ENCODE measurements around the gene OAF.
"Not testable (repeated sequence)": the region's sequence is repeated elsewhere in the genome, so short reads cannot be mapped to it uniquely, and the experiment has no call there.

OAF gene

DNA sequence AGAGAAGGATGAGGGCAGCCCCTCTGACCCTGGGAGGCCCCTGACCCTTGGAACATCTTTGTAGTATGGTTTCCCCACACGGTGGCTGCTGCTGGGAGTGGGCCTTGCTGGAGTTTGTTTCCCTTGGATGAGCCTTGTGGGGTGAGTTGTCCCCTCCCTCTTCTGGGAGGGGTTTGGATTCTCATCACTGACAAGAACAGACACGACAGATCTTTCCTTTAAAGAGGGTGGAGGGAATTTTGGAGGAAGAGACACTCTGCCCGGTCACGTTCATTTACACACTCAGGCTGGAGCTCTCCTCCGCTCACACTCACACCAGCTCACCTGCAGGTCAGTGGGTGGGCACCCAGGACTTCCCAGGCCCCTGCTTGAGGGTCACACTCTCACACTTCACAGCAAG, 60.8 kb downstream of the OAF start:
- Histone ChIP-seq H2AFZ (ENCODE audit: low read length) (peak overlapping the region; percentile 69), H3K27ac (replicated peaks; ENCODE audit: low read length) (no peak overlapping the region), H3K79me1 (ENCODE audit: low read depth, low read length) (no peaks in the 10 kb centered on the region), H3K27me3 (ENCODE audit: control insufficient read depth in 3 of 3, insufficient read depth in 3 of 3, low read depth in 1 of 3, low read length in 3 of 3) (peaks cover 0 to 28% (median 0%) of the 10 kb centered on the region in 3 experiments), H4K8ac (ENCODE audit: low read depth, low read length) (no peak overlapping the region), H2BK120ac (ENCODE audit: low read depth, low read length) (no peak overlapping the region), H3K4ac (ENCODE audit: low read length) (no peak overlapping the region), H3K14ac (ENCODE audit: low read length) (no peak overlapping the region), H2BK5ac (ENCODE audit: low read length) (no peak overlapping the region), H3K23ac (ENCODE audit: low read depth, low read length, poor library complexity) (no peak overlapping the region), H2AK5ac (ENCODE audit: low read depth, low read length) (no peak overlapping the region), H3K18ac (ENCODE audit: low read length) (no peak overlapping the region), H3K4me1 (ENCODE audit: control insufficient read depth in 2 of 2, insufficient read depth in 1 of 2, low read depth in 1 of 2, low read length in 2 of 2) (no peaks in the 10 kb centered on the region), H2BK12ac (ENCODE audit: low read length) (no peak overlapping the region), H3K4me2 (ENCODE audit: insufficient read depth, low read length, poor library complexity, severe bottlenecking) (no peak overlapping the region), H3K4me3 (ENCODE audit: low read length in 2 of 2) (no peak overlapping the region), H2BK15ac (ENCODE audit: low read length) (peak overlapping the region; percentile 24), H4K91ac (ENCODE audit: low read depth, low read length, poor library complexity) (no peak overlapping the region), H3K36me3 (replicated peaks in 1 of 2; ENCODE audit: control insufficient read depth in 2 of 2, insufficient read depth in 2 of 2, low read length in 2 of 2) (no peaks in the 10 kb centered on the region), H3K9ac (ENCODE audit: low read depth, low read length, poor library complexity) (no peak overlapping the region), H3K9me3 (replicated peaks in 1 of 2; ENCODE audit: control insufficient read depth in 2 of 2, insufficient read depth in 1 of 2, low read depth in 1 of 2, low read length in 2 of 2) (no peaks in the 10 kb centered on the region)
- no CpG with 5 or more reads among the region's 5 CpGs for WGBS, 2 donors (ENCODE audit: extremely low coverage in 2 of 2, insufficient read length in 2 of 2, insufficient replicate concordance in 1 of 2)
- no peak for DNase-seq (ENCODE audit: low spot score)

GRCh38 chr11:120272303-120272702, 61.5 kb downstream of the OAF start:
- no peak for DNase-seq (ENCODE audit: low spot score)
- H3K4me3 ChIP-seq (ENCODE audit: low read length in 2 of 2) = peak overlapping the region in 1 of 2 donors; percentile 48
- H2AFZ ChIP-seq (ENCODE audit: low read length) = no peak overlapping the region
- no peaks in the 10 kb centered on the region for H3K9me3 ChIP-seq (replicated peaks in 1 of 2; ENCODE audit: control insufficient read depth in 2 of 2, insufficient read depth in 1 of 2, low read depth in 1 of 2, low read length in 2 of 2)
- no peak overlapping the region for H2BK15ac ChIP-seq (ENCODE audit: low read length)
- H3K4ac ChIP-seq (ENCODE audit: low read length) = no peak overlapping the region
- no peak overlapping the region for H2BK5ac ChIP-seq (ENCODE audit: low read length)
- no peak overlapping the region for H2BK120ac ChIP-seq (ENCODE audit: low read depth, low read length)
- H2AK5ac ChIP-seq (ENCODE audit: low read depth, low read length) = no peak overlapping the region
- H4K8ac ChIP-seq (ENCODE audit: low read depth, low read length) = no peak overlapping the region
- no peak overlapping the region for H2BK12ac ChIP-seq (ENCODE audit: low read length)
- H3K23ac ChIP-seq (ENCODE audit: low read depth, low read length, poor library complexity) = no peak overlapping the region
- no peak overlapping the region for H3K27ac ChIP-seq (replicated peaks; ENCODE audit: low read length)
- H3K18ac ChIP-seq (ENCODE audit: low read length) = peak overlapping the region; percentile 49
- H3K27me3 ChIP-seq (ENCODE audit: control insufficient read depth in 3 of 3, insufficient read depth in 3 of 3, low read depth in 1 of 3, low read length in 3 of 3) = peaks cover 0 to 28% (median 0%) of the 10 kb centered on the region in 3 experiments
- H3K9ac ChIP-seq (ENCODE audit: low read depth, low read length, poor library complexity) = no peak overlapping the region
- H3K4me2 ChIP-seq (ENCODE audit: insufficient read depth, low read length, poor library complexity, severe bottlenecking) = no peak overlapping the region
- H3K36me3 ChIP-seq (replicated peaks in 1 of 2; ENCODE audit: control insufficient read depth in 2 of 2, insufficient read depth in 2 of 2, low read length in 2 of 2) = no peaks in the 10 kb centered on the region
- no peak overlapping the region for H4K91ac ChIP-seq (ENCODE audit: low read depth, low read length, poor library complexity)
- H3K4me1 ChIP-seq (ENCODE audit: control insufficient read depth in 2 of 2, insufficient read depth in 1 of 2, low read depth in 1 of 2, low read length in 2 of 2) = no peaks in the 10 kb centered on the region
- H3K14ac ChIP-seq (ENCODE audit: low read length) = peak overlapping the region; percentile 66
- no peaks in the 10 kb centered on the region for H3K79me1 ChIP-seq (ENCODE audit: low read depth, low read length)
- WGBS, 2 donors (ENCODE audit: extremely low coverage in 2 of 2, insufficient read length in 2 of 2, insufficient replicate concordance in 1 of 2) = no CpG with 5 or more reads among the region's 2 CpGs

- no peak overlapping the region for H2BK15ac ChIP-seq (ENCODE audit: low read length)
- no peak overlapping the region for H3K14ac ChIP-seq (ENCODE audit: low read length)
- no peak overlapping the region for H2BK120ac ChIP-seq (ENCODE audit: low read depth, low read length)
- no peak overlapping the region for H2AFZ ChIP-seq (ENCODE audit: low read length)
- no peak overlapping the region for H3K23ac ChIP-seq (ENCODE audit: low read depth, low read length, poor library complexity)
- no peak for DNase-seq (ENCODE audit: low spot score)
- peaks cover 0 to 28% (median 0%) of the 10 kb centered on the region in 3 experiments for H3K27me3 ChIP-seq (ENCODE audit: control insufficient read depth in 3 of 3, insufficient read depth in 3 of 3, low read depth in 1 of 3, low read length in 3 of 3)
- no CpG with 5 or more reads among the region's 2 CpGs for WGBS, 2 donors (ENCODE audit: extremely low coverage in 2 of 2, insufficient read length in 2 of 2, insufficient replicate concordance in 1 of 2)
- no peak overlapping the region for H3K4me2 ChIP-seq (ENCODE audit: insufficient read depth, low read length, poor library complexity, severe bottlenecking)
- no peak overlapping the region for H4K91ac ChIP-seq (ENCODE audit: low read depth, low read length, poor library complexity)
- H2BK12ac ChIP-seq (ENCODE audit: low read length) = no peak overlapping the region
- no peak overlapping the region for H3K4me3 ChIP-seq (ENCODE audit: low read length in 2 of 2)
- H3K18ac ChIP-seq (ENCODE audit: low read length) = no peak overlapping the region
- no peak overlapping the region for H3K27ac ChIP-seq (replicated peaks; ENCODE audit: low read length)
- no peaks in the 10 kb centered on the region for H3K9me3 ChIP-seq (replicated peaks in 1 of 2; ENCODE audit: control insufficient read depth in 2 of 2, insufficient read depth in 1 of 2, low read depth in 1 of 2, low read length in 2 of 2)
- no peaks in the 10 kb centered on the region for H3K36me3 ChIP-seq (replicated peaks in 1 of 2; ENCODE audit: control insufficient read depth in 2 of 2, insufficient read depth in 2 of 2, low read length in 2 of 2)
- H3K4ac ChIP-seq (ENCODE audit: low read length) = no peak overlapping the region
- H4K8ac ChIP-seq (ENCODE audit: low read depth, low read length) = no peak overlapping the region
- no peaks in the 10 kb centered on the region for H3K4me1 ChIP-seq (ENCODE audit: control insufficient read depth in 2 of 2, insufficient read depth in 1 of 2, low read depth in 1 of 2, low read length in 2 of 2)
- no peak overlapping the region for H2BK5ac ChIP-seq (ENCODE audit: low read length)
- H2AK5ac ChIP-seq (ENCODE audit: low read depth, low read length) = no peak overlapping the region
- H3K79me1 ChIP-seq (ENCODE audit: low read depth, low read length) = no peaks in the 10 kb centered on the region
- no peak overlapping the region for H3K9ac ChIP-seq (ENCODE audit: low read depth, low read length, poor library complexity)
Measured at GRCh38 chr11:120273432-120273831, 62.6 kb downstream of the OAF start.

DNA sequence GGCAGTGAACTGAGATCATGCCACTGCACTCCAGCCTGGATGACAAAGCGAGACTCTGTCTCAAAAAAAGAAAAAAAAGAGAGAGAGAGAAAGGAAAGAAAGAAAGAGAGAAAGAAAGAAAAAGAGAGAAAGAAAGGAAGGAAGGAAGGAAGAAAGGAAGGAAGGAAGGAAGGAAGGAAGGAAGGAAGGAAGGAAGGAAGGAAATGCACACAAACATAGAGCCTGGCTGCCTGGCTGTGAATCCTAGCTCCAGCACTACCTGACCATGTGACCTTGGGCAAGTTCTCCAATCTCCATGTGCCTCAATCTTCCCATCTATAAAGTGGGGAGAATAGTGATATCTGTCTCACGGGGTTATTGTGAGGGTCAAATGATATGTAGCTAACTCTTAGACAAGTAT, 63.1 kb downstream of the OAF start:
- H3K9ac ChIP-seq (ENCODE audit: low read depth, low read length, poor library complexity); H2AK5ac ChIP-seq (ENCODE audit: low read depth, low read length); H2AFZ ChIP-seq (ENCODE audit: low read length); H4K91ac ChIP-seq (ENCODE audit: low read depth, low read length, poor library complexity); DNase-seq (ENCODE audit: low spot score); H3K4me3 ChIP-seq (ENCODE audit: low read length in 2 of 2); H3K27ac ChIP-seq (replicated peaks; ENCODE audit: low read length); H4K8ac ChIP-seq (ENCODE audit: low read depth, low read length); H3K23ac ChIP-seq (ENCODE audit: low read depth, low read length, poor library complexity); H3K14ac ChIP-seq (ENCODE audit: low read length); H3K36me3 ChIP-seq (replicated peaks in 1 of 2; ENCODE audit: control insufficient read depth in 2 of 2, insufficient read depth in 2 of 2, low read length in 2 of 2); H2BK120ac ChIP-seq (ENCODE audit: low read depth, low read length); H2BK12ac ChIP-seq (ENCODE audit: low read length); H2BK5ac ChIP-seq (ENCODE audit: low read length); H3K4ac ChIP-seq (ENCODE audit: low read length); H3K4me2 ChIP-seq (ENCODE audit: insufficient read depth, low read length, poor library complexity, severe bottlenecking); H3K9me3 ChIP-seq (replicated peaks in 1 of 2; ENCODE audit: control insufficient read depth in 2 of 2, insufficient read depth in 1 of 2, low read depth in 1 of 2, low read length in 2 of 2); H2BK15ac ChIP-seq (ENCODE audit: low read length); H3K4me1 ChIP-seq (ENCODE audit: control insufficient read depth in 2 of 2, insufficient read depth in 1 of 2, low read depth in 1 of 2, low read length in 2 of 2); H3K79me1 ChIP-seq (ENCODE audit: low read depth, low read length); H3K18ac ChIP-seq (ENCODE audit: low read length): not testable (repeated sequence)
- no CpG with 5 or more reads among the region's 2 CpGs for WGBS, 2 donors (ENCODE audit: extremely low coverage in 2 of 2, insufficient read length in 2 of 2, insufficient replicate concordance in 1 of 2)
- H3K27me3 ChIP-seq (ENCODE audit: control insufficient read depth in 3 of 3, insufficient read depth in 3 of 3, low read depth in 1 of 3, low read length in 3 of 3) = peaks cover 0 to 28% (median 0%) of the 10 kb centered on the region in 3 experiments
